ENCODE data around the gene TMEM240.

Gene TMEM240

DNA sequence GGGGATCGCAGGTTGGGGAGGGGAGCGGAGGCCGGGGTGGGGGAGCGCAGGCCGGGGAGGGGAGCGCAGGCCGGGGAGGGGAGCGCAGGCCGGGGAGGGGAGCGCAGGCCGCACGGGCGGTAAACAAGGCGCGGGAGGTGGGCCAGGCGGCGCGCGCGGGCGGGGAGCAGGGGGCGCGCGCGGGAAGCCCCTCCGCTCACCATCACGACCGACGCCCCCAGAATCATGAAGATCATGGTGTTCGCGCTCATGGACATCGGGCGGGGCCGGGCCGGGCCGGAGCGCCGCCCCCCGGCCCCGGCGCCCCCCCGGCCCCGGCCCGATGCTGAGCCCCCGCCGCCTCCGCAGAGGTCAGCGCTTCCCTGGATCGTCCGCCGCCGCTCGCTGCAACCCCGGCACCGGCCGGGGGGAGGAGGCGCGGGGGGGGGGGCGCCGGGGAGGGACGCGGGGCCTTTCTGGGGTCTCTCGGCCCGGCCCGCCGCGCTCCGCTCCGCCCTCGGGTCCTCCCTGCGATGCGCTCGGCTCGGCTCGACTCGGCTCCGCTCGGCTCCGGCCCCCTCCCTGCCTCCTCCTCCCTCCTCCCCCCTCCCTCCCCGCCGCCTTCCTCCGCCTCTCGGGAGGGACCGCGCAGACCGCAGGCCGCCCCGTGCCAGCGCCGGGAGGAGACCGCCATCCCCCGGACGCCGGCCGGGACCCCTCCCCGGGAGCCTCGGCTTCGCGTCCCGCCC lies at the start of gene TMEM240:
TSS of gene TMEM240 (minus strand) at position 535 of the 728 bp plus-strand sequence. CDS start at position 257, 278 bp downstream.
- peak; percentile 6 to 11 for DNase-seq (ENCODE audit: low read depth in 2 of 2)

- DNase-seq (ENCODE audit: low read depth in 2 of 2) = no peak
Observed at GRCh38 chr1:1583347-1584010, 43.1 kb upstream of the TMEM240 start.

GRCh38 chr1:1582585-1583346 lies 42.3 kb upstream of the TMEM240 start:
- DNase-seq (ENCODE audit: low read depth in 2 of 2) = no peak

- no peak for DNase-seq (ENCODE audit: low read depth in 2 of 2)
Observed at GRCh38 chr1:1578371-1578940, 38.0 kb upstream of the TMEM240 start.

DNA sequence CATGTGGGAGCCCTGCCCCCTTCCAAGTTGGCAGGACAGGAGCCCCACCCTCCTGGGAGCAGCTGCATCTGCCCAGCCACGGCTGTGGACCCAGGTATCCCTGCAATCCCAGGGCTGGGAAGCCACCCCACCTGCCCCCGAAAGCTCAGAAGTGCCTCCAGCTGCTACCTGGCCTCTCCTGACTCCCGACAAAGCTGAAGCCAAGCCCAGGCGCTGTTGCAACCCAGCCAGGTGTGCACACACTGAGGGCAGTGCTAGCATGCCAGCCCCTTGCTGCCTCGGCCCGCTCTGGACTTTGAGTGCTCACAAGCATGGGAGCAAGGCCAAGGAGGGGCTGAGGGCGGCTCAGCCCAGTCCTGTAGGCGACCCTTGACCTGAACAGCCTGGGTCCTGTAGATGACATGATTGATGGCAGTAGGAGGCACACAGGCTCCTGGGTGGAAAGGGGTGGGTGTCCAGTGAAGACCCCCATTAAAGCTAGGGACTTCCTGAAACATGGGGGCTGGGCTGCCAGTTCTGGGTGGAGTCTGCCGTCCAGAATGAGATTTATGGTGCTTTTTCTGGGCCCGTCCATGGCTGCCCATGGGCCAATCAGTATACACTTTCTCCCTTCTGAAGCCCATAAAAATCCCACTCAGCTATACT lies 37.1 kb upstream of the TMEM240 start:
- no peak for DNase-seq (ENCODE audit: low read depth in 2 of 2)

DNA sequence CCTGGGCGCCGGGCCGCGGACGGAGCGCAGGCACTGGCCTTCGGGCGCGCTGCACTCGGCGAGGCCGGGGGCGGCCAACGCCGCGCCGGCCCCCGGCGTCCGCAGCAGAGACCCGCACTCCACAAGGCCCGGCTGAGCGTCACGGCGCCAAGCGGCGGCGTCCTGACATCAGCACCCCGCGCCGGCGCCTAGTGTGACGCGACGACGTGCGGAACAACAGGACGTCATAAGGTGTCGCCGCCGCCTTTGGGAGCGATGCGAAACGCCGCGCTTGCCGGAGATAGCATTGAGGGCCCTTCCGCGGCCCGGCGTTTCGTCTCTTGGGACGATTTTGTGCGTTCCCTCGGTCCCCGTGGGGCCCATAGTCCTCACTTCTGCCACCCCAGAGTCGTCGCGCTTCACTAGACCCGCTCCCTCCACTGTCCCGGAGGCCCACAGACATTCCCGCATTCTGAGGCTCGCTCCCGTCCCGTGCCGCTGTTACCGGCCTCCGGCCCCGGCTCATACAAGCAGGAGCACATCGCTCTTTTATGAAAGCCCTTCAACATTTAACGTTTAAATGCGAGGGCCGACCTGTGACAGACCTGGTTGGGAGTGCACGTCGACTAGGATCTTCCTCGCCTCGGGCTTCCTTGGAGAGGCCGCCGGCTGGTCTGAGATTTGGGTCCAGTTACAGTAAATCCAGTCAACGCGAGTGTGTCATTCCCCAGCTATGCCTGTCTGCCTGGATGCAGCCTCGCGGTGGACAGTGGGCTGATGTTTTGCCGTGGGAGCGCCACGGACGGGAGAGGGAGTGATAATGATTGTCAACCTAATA lies 34.5 kb upstream of the TMEM240 start, which contains the start of gene SSU72:
TSS of gene SSU72 (minus strand) at position 143 of the 817 bp plus-strand sequence. CDS start 306 bp downstream, outside the sequence.
- peak; percentile 81 to 82 for DNase-seq (ENCODE audit: low read depth in 2 of 2)

DNA sequence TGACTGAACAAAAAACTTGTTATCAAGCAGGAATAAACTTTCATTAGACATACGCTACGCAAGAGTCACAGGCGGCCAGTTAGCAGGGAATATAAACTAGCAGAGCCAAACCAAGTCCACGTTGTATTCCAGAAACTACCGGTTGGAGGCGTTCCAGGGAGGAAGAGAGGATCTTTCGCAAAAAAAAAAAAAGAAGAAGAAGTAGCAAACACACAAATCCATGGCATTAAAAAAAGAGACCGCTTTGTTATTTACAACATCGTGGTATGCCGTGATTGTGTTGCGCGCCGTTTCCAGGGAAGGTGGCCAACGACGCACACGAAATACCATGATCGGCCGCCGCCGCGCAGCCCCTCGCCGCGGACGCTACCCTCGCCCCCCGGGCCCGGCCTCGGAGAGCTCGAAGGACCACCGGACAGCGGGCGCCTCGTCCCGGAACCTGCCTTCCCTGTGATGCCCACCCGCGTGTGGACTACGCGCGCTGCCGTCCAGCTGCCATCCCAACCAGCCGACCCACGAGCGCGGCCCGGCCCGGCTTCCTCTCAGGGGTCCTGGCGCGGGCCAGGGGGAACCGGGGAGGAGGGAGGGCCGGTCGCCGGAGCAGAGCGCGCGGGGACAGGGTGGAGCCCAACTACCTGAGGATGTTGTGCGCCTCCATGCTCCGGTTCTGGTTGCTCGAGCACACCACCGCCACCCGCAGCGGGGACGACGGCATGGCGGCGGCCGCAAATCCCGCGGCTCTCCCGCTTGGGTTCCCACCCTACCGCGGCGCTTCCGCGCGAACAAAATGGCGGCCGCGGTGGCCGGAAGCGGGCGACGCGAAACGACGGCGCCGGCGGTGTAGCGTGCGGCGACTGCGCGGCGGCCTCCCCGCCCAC lies 33.7 kb upstream of the TMEM240 start:
- DNase-seq (ENCODE audit: low read depth in 2 of 2) = peak; percentile 28 to 39

DNA sequence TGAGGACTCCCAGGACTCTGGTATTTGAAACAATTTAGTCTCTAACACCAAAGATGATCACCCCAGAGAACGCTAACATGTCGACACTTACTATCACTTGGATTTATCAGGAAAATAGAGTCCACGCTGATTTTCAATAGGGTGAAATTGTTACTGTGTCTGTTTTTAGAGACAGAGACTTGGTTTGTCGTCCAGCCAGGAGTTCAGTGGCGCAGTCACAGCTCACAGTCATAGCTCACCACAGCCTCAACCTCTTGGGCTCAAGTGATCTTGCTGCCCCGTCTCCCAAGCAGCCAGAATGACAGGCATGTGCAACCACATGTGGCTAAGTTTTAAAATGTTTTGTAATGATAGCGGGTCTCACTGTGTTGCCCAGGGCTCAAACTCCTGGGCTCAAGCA lies 28.9 kb upstream of the TMEM240 start:
- no peak for DNase-seq (ENCODE audit: low read depth in 2 of 2)

DNA sequence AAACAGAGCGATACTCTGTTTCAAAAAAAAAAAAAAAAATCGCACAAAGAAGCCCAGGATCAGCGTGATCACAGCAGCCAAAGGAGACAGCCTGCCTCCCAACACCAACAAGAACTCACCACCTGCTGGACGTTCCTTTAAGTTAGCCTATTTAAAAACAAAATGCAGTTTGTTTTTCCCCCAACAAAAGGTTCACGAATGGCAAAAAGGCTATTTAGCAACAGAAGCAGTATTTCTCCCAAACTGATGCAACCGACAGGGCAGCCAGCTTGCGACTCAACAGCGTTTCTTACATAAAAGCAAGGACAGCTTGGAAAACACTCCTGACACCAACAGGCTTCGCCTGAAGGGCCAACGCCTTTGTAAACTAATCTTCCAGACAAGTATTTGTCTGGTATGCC lies 27.5 kb upstream of the TMEM240 start:
- DNase-seq (ENCODE audit: low read depth in 2 of 2) = no peak

GRCh38 chr1:1567152-1567875 lies 26.9 kb upstream of the TMEM240 start:
- DNase-seq (ENCODE audit: low read depth in 2 of 2) = no peak

- DNase-seq (ENCODE audit: low read depth in 2 of 2) = no peak
Observed at GRCh38 chr1:1565340-1565739, 24.9 kb upstream of the TMEM240 start.

- DNase-seq (ENCODE audit: low read depth in 2 of 2) = no peak
Observed at GRCh38 chr1:1564268-1564667, 23.8 kb upstream of the TMEM240 start.

- DNase-seq (ENCODE audit: low read depth in 2 of 2) = no peak
Observed at GRCh38 chr1:1563688-1564087, 23.3 kb upstream of the TMEM240 start.

GRCh38 chr1:1562556-1563195 lies 22.3 kb upstream of the TMEM240 start:
- DNase-seq (ENCODE audit: low read depth in 2 of 2) = no peak

- no peak for DNase-seq (ENCODE audit: low read depth in 2 of 2)
Observed at GRCh38 chr1:1561801-1562470, 21.5 kb upstream of the TMEM240 start.

DNA sequence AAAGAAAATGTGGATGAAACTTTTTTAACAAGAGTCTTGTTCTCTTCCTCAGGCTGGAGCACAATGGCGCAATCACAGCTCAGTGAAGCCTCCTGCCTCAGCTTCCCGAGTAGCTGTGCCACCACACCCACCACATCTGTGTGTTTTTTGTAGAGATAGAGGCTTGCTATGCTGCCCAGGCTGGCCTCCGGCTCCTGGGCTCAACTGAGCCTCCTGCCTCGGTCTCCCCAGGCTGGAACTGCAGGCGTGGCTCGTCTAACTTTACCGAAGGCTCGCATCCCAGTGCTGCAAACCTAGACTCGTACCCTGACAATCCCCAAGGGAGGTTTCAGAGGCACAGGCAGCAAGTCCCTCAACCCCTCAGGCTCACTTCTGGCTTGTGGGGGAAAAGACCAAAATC lies 19.8 kb upstream of the TMEM240 start:
- no peak for DNase-seq (ENCODE audit: low read depth in 2 of 2)

DNA sequence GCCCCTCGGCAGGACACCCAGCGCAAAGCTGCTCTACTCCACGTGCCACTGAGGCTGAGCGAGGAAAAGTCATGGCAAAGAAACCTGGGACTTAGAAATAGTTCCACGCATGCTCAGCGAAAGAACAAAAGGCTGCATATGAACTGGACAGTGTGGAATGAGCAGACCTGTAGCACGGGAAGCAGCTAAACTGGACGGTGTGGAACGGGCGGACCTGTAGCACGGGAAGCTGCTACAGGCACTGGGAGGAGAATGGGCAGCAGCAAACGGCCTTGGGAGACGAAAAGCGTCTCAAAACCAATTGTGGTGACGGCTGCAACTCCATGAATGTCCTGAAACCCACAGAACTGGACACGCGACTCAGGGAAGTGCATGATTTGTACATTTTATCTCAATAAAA lies 18.6 kb upstream of the TMEM240 start:
- DNase-seq (ENCODE audit: low read depth in 2 of 2) = no peak

DNA sequence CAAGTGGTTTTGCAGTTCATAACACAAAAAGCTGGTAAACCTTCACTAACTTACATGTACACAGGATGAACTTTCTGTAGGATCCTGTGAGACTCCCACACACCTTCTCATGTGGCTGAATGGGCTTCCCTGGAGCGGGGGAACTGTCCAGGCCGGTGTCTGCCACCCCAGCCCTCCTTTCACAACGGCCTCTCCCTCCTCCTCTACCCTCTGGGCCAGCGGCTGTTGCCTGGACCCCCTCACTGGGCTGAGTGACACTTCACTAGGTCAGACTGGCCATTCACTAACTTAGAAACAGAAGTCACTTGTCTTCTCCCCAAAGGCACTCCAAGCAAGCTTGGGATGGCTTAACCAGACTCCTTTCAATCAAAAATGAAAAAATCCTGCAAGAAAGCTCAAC lies 18.2 kb upstream of the TMEM240 start:
- no peak for DNase-seq (ENCODE audit: low read depth in 2 of 2)
